ENCODE results near the gene GCGR.
A peak's percentile ranks its signal among the peaks of the same experiment; 100 is the strongest.

Gene GCGR

DNA sequence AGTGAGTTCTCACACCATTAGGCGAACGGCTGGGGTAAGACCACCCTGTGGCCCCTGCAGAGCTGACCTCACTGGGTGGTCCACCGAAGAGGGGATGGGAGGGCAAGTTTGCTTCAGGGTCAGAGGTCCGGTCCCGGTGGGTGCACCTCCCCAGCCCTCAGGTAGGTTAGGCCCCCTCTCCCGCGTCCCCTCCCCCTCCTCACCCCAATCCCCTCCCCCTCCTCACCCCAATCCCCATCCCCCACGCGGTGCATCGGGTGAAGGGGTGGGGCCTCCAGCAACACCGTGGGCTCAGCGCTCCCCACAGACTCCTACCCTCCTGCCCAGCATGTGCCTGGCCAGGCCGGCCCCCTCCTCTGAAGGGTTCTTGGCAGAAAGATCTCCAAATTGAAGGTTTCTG, 15.8 kb downstream of the GCGR start:
- TF ChIP-seq ZNF274 (IDR thresholded peaks at IDR 0.05; ENCODE audit: low read depth, low read length) = no peak
- no peak overlapping the region for H3K4me3 ChIP-seq (ENCODE audit: low read length)

- TF ChIP-seq ZNF274 (IDR thresholded peaks at IDR 0.05; ENCODE audit: low read depth, low read length) = no peak
Observed at GRCh38 chr17:81821147-81821546, 17.2 kb downstream of the GCGR start.

GRCh38 chr17:81821603-81822311, 17.8 kb downstream of the GCGR start:
- no peak overlapping the region for H3K4me3 ChIP-seq (ENCODE audit: low read length)
- no peak for TF ChIP-seq ZNF274 (IDR thresholded peaks at IDR 0.05; ENCODE audit: low read depth, low read length)

More at GRCh38 chr17:81821147-81821546, 17.2 kb downstream of the GCGR start:
- H3K4me3 ChIP-seq (ENCODE audit: low read length) = no peak overlapping the region

GRCh38 chr17:81822312-81822637, 18.3 kb downstream of the GCGR start:
- no peak for TF ChIP-seq ZNF274 (IDR thresholded peaks at IDR 0.05; ENCODE audit: low read depth, low read length)
- no peak overlapping the region for H3K4me3 ChIP-seq (ENCODE audit: low read length)

- no peak overlapping the region for H3K4me3 ChIP-seq (ENCODE audit: low read length)
- no peak for TF ChIP-seq ZNF274 (IDR thresholded peaks at IDR 0.05; ENCODE audit: low read depth, low read length)
Observed at GRCh38 chr17:81822996-81823819, 19.3 kb downstream of the GCGR start.

GRCh38 chr17:81823820-81824550, 20.0 kb downstream of the GCGR start:
- TF ChIP-seq ZNF274 (IDR thresholded peaks at IDR 0.05; ENCODE audit: low read depth, low read length) = no peak
- H3K4me3 ChIP-seq (ENCODE audit: low read length) = no peak overlapping the region

DNA sequence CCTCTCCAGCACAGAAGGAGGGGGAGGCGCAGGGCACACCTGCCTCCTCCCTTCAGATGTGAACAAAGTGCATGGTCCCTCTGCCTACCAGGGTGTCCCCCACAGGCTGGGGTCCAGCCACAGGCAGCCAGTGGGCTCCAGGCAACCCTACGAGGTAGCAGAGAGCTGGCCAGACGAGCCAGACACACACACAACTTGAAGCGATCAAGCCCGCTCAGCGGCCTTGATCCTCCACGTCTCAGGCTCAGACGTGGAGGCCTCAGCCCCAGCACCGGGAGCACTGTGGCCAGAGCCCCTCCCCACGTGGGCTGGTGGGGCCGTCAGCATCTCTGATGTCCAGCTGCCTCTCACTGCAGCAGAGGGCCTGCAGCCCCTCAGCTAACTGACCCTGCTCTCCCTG, 20.6 kb downstream of the GCGR start:
- no peak for TF ChIP-seq ZNF274 (IDR thresholded peaks at IDR 0.05; ENCODE audit: low read depth, low read length)
- no peak overlapping the region for H3K4me3 ChIP-seq (ENCODE audit: low read length)

DNA sequence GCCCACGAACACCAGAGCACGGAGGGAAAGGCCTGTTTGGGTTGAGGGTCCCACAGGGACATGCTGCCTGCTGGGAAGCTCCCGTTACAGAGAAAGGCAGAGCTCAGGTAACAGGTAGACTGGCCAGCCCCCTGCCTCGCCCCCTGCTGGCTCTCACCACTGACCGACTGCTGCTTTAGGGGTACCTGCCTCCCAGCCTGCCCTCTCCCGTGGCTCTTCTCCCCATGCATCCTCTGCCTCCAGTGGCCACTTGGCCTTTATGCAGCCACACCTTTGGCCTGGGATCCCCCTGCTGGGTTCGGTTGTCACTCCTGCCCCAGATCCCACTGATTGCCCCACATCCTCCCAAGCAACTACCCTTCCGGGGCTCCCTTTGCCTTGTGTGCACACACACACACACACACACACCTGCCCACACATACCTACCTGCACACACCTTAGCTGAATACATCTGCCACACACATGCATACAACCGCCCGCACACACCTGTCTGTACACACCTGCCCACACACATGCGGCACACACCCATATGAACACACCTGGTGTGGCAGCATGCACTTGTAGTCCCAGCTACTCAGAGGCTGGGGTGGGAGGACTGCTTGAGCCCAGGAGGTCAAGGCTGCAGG, 22.0 kb downstream of the GCGR start:
- no peak for TF ChIP-seq ZNF274 (IDR thresholded peaks at IDR 0.05; ENCODE audit: low read depth, low read length)
- no peak overlapping the region for H3K4me3 ChIP-seq (ENCODE audit: low read length)

GRCh38 chr17:81828656-81829055, 24.7 kb downstream of the GCGR start:
- TF ChIP-seq ZNF274 (IDR thresholded peaks at IDR 0.05; ENCODE audit: low read depth, low read length) = no peak
- H3K4me3 ChIP-seq (ENCODE audit: low read length) = no peak overlapping the region

GRCh38 chr17:81829858-81830257, 25.9 kb downstream of the GCGR start:
- no peak for TF ChIP-seq ZNF274 (IDR thresholded peaks at IDR 0.05; ENCODE audit: low read depth, low read length)
- no peak overlapping the region for H3K4me3 ChIP-seq (ENCODE audit: low read length)

DNA sequence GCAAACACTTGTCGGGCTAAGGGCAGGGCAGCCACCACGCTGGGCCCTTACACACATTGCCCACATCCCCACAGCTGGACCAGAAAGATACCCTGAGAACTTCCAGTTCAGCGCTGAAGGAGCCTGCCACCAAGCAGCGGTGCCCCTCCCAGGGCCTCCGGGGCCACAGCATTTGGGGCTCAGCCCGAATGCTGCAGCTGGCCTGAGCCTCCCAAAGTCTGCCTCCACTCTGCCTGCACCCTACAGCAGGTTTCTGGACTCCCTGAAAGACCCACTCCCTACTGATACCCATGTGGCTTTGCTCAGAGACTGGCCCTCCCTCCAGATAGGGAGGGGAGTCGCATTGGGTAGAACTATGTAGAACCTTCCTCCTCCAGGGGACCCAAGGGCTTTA, 27.6 kb downstream of the GCGR start:
- TF ChIP-seq ZNF274 (IDR thresholded peaks at IDR 0.05; ENCODE audit: low read depth, low read length) = no peak
- peak overlapping the region; percentile 95; the same call in 1 of the 2 replicates for H3K4me3 ChIP-seq (ENCODE audit: low read length)

- TF ChIP-seq ZNF274 (IDR thresholded peaks at IDR 0.05; ENCODE audit: low read depth, low read length) = no peak
- H3K4me3 ChIP-seq (ENCODE audit: low read length) = peak overlapping the region; percentile 95
Observed at GRCh38 chr17:81831957-81832607, 28.1 kb downstream of the GCGR start.

GRCh38 chr17:81832608-81833159, 28.7 kb downstream of the GCGR start:
- TF ChIP-seq ZNF274 (IDR thresholded peaks at IDR 0.05; ENCODE audit: low read depth, low read length) = no peak
- H3K4me3 ChIP-seq (ENCODE audit: low read length) = peak overlapping the region; percentile 95
